EL (cell line): ENCODE results near the gene ARID5B.

ENCODE experiments used
- DNase-seq: peaks from one replicate; pipeline ENCODE4 v3.0.0-alpha.2; 2016

Gene ARID5B

DNA sequence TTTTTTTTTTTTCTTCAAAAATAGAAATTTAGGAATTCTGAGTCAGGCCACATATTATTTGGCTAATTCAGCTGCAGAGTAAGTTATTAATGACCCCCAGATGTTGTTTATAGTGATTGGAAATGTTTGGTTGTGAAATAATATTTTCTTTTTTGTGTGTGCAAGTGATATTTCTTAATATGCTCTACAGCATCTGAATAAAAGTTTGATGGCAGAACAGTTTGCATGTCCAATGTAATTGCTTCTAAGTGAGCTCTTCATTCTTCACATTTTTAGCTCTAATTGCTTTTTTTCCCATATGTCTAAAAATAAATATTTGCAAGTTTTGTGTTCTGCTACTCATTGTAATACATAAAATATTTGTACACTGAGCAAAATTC lies 116.0 kb downstream of the ARID5B start:
- DNase-seq, result peak; percentile 12

DNA sequence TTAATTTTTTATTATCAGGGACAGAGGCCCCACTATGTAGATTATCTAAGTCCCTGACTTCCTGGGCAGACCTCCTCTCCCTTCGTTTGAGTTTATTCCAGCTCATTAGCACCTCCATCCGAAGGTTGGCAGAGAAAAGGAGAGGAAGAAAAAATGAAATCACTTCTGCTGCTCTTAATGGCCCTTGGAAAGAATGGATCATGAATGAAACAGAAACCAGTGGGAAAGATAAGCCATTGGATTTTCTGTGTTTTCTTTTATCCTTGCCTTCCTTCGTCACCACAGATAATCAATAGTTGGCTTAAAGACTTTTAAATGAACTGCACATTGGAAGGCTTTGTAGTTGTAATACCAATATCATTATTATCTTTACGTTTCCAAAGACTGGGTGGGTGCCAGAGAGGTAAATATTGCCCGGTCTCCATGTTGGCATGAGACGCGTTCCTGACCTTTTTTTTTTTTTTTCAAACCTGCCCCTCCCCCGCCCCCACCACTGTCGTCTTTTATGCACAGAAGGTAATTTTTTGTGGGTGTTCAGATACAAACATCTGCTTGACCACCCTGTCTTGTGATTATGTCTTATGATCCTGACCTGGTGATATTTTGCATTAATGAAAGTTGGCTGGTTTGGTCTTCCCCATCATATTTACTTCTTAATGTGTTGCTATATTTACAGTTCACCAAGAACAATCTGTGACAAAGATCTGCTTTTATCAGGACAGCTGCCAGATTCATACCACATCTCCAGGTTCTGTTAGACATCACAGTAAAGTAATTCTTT lies 116.8 kb downstream of the ARID5B start:
- no peak for DNase-seq

DNA sequence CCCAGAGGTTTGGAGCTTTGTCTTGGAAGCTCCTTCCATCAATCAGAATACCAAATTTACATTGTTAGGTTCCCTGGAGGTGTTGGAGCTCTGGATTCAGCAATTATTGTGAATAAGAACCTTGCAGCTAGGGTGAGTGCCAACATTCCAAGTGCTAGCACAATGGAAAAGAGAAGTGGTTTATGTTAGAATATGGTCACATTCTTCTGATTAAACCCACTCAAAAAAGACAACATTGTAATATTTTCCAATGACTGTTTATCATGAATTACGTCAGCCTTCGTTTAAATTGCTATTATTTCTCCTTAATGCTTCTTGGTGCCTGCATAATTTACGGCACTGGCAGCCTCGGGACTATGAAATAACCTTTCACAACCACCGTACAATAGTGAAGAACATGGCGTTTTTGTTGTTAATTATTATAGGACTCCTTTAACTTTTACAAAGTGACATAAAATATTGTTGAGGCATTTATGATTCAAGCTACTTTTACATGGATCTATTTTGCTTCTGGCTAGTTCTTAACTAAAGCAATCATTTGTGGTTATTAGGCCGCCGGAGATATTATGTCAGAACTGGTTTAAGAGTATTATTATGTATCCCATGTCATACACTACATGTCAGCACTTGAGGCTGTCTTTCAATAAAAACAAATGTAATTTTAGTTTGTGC lies 117.7 kb downstream of the ARID5B start:
- DNase-seq, result peak; percentile 34

DNA sequence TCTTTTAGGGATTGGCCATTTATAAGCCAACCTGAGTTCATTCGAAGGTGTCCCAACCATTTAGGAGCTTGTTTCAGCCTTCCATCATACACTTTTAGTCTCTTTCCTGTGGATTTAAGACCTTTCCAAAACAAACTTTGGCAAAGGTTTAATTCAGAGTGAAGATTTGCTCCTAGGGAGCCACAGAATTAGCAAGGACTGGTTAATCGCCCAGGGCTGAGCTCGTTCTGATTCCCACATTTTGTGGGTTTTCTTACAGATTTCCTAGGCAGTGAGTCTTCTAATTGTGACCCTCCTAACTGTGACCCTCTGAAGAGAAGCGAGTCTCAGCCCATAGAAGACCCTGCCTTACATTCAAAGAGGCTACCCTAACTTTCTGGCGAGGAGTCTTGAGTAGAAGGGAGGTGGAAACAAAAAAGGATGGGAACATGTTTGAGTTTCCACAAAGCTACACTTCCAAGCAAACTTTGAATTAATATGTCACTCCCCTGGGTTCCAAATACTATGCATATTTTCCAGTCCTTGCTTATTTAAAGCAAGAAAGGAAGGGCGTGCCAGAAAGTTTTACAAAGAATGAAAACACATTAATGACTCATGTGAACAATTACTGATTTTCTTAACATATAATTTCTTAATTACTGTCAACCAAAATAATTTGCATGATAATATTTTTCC lies 118.3 kb downstream of the ARID5B start:
- DNase-seq, result no peak

DNA sequence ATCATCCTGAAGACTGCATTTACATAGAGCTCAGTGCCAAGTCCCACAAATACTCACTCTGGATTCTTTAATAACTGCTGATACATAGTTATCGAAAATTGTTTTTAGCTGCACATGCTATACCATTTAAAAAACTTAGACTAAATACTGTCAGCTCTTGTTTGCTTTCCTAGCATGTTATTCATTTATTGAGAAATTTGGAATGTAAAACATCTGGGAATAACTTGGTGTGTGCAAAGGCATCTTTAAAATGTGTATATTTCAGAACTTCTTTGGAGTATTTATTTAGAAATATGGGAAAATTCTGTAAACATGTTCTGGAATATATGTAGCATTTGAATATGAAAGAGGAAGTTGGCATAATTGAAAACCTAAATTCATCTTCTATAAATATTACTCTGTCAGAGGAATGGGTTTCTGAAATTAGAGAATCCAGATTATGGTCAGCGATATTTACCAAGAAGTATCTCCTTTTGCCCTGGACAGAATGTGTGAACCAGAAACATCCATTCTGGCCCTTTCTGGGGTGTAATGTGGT lies 119.7 kb downstream of the ARID5B start:
- no peak for DNase-seq

DNA sequence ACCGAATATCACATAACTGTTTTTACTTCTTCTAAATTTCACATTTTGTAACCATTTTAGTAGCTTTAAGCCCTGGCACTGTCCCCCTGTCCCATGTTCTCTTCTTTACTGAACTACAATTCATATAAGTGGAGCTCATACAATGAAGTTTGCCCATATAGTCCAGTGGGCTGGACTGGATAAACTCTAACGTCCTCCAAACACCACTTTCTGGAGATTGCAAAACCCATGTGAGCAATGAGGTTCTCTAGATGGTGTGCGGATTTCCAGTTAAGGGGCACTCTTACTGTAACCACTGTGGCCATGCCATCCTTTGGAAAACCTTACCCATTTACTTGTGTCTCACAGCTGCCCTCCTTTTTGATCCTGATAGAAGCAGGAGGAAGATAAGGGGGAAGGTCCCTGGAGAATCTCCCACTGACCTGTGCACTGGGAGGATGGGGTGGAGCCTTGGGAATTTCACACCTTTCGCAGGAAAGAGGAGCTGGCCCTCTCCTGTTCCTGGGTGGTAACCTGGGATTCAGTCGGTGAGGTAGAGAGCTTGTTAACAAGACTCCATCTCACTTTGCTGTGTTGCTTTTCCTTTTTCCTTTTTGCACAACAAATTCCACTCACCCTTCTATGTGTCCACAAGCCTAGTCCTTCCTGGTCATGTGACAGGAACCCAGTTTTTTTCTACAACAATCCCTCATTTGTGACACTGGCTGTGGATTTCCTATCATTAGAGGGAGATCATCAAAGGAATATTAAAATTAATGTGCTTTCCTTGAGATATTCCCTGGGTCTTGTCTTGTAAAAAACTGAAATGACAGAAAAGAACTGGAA lies 120.7 kb downstream of the ARID5B start:
- DNase-seq, result no peak

DNA sequence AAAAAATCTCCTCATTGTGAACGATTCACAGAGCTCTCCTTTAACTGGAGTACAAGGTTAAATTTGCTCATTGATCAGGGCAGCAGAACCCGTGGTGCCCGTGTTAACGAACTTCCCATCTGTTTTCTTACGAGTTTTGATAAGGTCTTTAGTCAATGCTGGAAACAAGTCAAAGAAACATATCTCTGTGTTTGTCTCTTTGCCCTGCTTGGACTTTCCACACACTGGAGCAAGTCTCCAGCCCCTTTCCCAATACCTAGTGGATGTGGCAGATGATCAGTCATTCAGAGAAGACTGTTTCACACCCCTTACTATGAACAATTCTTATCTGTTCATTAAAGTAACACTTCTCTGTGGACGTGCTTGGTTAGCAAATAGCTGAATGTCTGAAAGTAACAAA lies 121.3 kb downstream of the ARID5B start:
- DNase-seq, result no peak

DNA sequence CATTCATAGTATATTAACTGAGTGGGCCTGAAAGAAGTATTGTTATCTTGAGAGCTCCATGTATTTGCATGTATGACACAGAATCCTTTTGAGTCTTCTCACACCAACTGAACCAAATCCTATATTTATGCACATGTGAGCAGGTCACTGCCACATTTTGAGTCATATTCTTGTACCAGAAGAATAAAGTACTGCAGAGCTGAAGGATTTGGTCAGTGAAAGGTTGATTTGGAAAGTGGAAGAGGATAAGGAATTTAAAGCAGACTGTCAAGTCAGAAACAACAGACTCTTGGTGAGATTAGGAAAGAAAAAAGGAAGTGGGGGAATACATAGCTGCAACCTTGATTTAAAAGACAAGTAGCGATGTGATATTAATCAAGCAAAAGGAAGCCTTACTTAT lies 121.8 kb downstream of the ARID5B start:
- DNase-seq, result no peak

DNA sequence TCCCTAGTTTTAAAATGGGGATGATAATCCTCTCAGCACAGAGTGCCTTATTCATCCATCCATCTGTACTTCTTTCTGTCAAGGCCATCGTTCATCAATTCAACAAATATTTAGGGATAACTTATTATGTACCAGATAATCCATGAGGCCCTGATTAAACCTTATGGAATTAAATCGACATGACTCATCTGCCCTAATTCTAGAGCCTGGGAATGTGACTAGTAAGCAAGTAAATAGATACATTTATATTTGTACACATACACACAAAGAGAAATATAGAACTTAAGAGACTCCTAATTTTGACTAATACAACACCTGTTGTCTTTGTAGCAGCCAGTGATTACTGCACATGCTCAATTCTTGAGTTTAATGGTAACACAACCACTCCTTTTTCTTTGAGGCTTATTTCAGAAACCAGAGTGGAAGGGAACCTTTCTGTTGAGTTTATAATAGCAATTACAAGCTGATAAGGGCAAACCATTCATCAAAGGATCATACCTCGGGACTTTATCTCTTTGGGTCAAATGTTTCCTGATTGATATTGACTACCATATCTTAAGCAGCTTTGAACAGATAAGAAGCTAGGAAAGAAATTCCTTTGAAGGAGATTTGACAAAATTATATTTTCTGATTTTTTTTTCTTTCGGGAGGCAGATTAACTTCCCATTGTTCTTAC lies 122.7 kb downstream of the ARID5B start:
- DNase-seq, result no peak

DNA sequence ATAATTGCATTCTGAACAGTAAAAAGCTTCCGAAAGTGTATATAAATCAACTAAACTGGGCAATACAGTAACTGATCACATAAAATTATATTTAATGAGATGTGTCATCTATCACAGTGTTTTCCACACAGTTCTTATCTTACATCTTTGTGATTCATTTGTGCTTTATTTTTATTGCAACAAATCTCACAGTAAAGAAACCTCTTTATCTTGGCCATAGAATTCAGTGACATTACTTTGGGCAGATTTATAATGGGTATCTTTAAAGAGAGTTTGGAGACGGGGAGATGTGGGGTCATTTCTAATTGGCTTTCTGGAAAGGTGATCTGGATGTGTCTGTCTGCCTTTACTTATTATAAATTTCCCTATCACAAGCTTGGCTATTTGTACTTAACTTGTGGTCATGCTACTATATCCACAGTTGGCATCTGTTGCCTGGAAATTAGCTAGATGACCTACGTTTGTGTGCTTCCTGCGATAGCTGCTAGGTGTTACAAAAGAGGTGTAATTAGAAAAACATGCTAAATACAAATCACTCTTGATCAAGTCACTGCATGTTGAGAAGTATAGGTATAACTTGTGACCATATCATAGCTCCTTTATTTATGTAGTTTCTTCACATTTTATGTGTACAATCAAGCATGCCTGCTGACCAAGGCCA lies 123.8 kb downstream of the ARID5B start:
- DNase-seq, result peak; percentile 32

DNA sequence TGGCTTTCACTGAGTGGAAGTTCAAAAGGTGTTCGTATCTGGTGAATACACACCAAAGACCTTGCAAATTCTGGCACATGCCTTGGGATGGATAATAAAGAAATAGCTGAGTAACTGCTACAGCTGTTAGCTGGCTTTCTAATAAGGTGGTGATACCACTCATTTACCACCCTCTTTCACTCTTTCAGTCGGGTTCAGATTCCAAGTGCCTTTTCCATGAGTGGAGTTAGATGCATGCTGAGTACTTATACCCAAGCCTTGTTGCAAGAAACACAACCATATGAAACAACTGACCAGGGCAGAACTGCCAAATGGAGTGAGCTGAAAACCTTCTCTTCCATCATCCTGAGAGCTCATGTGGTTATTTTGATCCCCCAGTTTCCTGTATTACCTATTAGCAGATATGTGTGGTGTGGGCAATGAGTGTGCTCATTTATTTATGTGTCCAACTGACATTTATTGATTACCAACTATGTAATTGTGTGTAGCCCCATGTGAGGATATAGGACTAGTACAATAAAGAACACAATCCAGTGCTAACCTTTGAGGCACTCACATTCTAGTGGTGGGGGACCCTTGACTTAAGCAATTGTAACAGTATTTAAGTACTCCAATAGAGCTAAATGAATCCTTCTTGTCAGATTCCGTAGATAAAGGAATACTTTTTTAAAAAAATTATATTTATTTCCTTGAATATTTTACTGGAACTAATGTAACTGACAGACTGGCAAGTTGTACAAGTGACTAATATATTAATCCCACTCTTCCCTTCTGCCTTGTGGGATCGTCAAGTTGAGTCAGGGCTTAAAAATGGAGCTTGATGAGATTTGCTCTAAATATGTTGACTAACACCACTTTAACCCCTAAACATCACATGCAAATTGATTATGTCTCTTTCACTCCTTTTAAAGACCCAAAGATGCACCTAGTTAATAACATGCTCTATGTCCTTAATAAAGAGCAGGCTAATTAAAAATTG lies 124.7 kb downstream of the ARID5B start:
- peak; percentile 89 for DNase-seq

DNA sequence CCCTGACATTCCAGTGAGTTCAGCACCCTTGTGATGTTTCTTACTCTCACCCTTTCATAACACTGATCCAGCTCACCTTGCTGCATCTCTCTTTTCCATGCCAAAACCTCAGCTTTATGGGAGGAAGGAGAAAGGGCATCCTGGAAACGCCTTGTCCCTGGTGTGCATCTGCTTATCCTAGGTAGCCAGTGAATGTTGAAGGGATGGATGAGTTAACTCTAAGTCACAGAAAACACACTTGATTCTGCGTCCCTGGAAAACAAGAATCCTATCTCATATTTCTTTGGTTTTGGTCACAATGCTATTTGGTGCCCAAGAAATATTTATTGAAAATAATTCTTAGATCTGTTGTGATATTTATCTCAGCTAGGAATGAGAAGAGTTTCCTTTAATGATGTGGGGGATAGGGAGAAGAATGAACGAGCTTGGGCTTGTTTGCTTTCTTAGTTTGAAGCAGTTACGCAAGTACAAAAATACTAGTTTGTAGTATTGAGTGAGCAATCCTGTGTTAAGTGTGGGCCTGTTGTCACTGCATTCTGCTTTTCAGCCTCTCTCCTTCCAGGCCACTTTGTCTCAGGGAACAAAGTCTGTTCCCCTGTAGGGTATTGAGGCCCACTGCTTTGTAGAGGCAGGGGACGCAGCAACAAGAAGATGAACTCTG lies 126.5 kb downstream of the ARID5B start:
- peak; percentile 43 for DNase-seq

DNA sequence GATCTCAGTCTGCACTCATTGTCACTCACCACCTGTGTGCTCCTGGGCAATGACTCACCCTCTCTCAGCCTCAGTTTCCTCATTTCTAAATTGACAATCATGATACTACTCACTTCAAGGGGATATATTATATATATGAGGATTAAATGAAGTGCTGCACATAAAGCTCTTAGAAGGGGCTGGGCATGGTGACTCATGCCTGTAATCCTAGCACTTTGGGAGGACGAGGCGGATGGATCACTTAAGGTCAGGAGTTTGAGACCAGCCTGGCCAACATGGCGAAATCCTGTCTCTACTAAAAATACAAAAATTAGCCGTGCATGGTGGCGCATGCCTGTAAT lies 127.0 kb downstream of the ARID5B start:
- DNase-seq, result peak; percentile 26

DNA sequence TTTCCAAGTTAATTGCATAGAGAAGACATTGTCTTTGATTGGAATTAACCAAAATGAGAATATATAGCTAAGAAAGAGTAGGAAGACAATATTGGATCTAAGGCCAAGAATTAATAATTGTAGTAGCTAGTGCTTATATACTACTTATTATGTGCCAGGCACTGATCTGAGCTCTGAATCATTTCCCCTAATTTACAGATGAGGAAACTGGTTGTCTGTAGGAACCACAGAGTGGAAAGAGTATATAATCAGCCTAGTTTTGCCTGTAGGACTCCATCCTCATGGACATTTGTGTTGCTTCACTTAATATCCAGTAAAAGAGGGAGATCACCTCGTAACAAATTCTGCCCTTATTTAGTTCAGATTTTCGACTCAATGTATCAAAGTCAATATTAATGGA lies 127.9 kb downstream of the ARID5B start:
- no peak for DNase-seq

DNA sequence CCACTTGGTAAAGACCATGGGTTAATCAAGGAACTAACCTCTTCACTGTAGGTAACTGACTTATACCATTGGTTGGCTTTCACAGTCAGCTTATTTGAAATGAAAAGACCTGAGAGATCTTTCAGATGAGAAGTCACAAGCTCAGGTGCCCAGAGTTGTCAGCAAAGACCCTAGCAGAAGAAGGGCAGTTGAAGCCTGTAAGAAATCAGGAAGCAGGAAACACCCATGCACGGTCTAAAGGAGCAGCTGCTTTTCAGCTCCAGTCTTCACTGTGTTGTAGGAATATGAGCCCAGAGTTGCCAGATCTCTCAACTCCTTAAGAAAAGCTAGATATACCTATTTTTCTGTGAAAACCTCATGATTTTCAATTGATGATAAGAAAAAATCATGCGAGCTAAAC lies 130.0 kb downstream of the ARID5B start:
- no peak for DNase-seq

DNA sequence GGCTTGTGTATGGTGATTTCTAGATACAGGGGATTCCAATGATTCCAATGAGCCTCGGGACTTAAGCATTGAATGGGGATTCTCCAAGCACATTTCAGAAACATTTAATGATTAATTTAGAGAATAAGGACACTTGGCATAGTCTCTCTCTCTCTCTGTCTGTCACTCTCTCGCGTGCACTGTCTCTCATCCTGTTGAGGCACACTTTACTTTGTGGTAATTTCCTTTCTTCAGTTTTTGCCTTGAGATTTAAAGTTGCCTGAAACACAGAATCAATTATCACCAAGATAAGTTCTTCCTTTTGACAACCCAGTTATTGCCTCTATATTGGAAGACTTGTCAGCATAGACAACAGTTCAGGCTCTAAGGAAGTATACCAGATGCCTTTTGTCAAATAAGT lies 131.6 kb downstream of the ARID5B start:
- no peak for DNase-seq

DNA sequence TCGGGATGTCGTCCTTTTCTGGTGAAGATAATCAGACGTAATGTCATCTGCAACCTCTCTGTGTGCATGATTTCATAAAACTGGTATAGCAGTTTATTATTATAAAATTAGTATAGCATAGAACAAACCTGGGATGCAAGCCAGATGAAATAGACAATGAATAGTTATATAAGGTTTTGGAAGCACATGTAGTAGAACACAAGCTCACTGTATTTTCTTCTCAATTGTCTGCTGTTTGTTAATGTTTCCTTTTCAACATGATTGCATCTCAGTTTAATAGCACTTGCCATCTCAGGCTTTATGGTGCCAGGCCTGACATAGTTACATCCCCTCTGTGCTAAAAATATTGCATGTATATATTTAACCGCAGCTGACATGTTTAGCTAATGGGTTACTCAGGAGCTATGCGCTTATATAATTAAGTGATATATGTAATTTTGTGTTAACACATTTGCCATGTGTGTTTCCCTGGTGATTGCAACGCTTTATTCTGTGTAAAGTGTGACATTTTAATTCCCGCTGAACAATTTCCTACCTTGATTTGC lies 132.7 kb downstream of the ARID5B start:
- no peak for DNase-seq

DNA sequence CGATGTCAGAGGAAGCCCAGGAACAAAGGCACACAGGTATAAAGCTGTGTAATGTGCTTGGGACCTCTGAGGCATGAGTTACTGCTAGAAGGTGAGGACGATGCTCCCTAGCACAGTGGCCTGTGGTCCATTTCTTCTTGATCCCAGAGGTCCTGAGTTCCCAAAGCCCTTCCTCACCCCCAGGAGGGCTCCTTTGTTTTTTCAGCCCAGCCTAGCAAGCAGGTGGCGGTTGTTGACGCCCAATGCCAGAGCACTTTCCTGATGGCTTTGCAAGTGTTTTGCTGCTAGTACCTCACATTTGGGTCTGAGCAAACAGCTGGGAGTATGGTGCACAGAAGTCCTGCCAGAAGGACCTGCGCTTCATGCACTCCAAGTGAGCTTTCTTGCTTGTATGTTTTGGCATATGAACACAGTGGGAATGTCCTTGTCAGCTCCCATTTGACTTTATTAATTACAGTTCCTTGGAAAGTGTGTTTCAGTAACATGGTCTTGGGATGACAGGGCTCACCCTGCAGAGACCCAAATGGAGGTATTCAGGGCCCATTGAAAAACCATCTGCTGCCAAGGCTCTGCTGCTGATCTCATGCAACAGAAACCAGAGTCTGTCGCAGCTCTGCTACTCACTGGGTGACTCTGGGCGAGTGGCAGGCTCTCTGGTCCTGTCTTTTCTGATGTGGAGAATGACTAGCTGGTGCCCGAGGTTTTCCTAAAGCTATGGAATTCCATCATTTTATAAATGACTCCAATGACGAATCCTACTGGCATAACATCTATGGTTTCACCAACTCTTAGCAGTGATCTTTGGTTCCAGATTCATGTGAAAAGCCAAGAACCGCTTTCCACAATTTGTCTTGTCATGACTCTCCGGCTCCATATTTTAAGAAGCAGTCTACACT lies 134.9 kb downstream of the ARID5B start:
- DNase-seq, result no peak
